Ramos (cell line): ENCODE measurements around the gene RAB11FIP3.
"Not testable (repeated sequence)": the region's sequence is repeated elsewhere in the genome, so short reads cannot be mapped to it uniquely, and the experiment has no call there.

ENCODE experiments used
- in situ Hi-C: fragments of 300-500 bp; cut with MboI; formaldehyde crosslinking; loops from one replicate; pipeline ENCODE4 v1.14.3; 2022; ENCODE audit warnings: low sequenced_read_pairs; ENCODE audit not compliant: unreplicated experiment

The RAB11FIP3 gene

DNA sequence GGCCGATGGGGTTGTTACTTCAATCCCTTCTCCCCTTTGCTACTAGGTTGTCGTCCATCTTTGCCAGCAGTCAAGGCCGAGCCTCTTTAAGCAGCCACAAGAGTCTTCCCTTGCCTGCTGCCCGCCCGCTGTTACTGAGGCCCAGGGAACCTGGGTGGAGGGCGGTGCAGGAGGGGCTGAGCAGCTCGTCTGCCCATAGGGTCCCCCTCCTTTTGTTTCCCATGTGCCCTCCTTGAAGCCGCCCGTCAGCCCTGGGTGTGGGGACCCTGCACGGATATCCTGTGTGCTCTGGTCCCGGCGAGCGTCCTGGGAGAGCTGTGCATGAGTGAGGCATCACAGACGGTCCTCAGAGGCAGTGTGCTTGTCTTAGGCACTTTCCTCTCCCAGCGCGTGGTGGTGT, 64.2 kb downstream of the RAB11FIP3 start:
- in situ Hi-C loops, result no loop called here

- in situ Hi-C loops, result no loop called here
Observed at GRCh38 chr16:490768-491167, 65.3 kb downstream of the RAB11FIP3 start.

DNA sequence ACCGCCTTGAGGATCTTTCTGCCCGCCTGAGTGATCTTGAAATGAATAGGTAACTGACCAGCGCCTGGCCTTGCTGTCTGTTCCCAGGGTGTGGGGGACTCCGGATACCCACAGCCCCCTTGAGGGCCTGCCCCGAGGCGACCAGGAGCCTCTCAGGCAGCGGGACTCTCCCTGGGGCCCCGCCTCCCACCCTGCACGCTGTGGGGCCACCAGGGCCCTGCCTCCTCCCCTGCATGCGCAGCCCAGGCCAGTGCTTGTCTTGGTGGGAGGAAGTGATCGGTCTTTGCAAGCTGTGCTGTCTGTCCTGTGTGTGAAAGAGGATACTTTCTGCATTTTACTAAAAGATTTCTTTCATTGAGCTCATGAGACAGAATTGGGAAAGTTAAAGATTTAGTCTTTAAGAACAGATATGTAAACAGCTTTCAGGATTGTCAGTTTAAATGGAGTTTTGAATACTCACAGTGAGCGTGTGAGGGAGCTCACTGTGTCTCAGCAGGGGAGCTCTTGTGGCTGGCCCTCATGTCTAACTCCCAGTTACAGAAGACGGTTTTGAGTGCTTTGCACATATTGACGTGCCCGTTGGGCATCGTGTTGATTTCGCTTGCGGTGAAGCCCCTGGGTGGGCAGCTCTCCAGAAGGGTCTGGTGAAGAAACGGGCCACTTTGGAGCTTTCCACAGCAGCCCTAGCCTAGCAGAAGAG, 65.9 kb downstream of the RAB11FIP3 start:
- in situ Hi-C loops, result no loop called here

GRCh38 chr16:492211-492875, 66.9 kb downstream of the RAB11FIP3 start:
- in situ Hi-C loops, result no loop called here

GRCh38 chr16:494676-495075, 69.2 kb downstream of the RAB11FIP3 start:
- in situ Hi-C loops, result not testable (repeated sequence)

- in situ Hi-C loops, result no loop called here
Observed at GRCh38 chr16:495127-495748, 69.8 kb downstream of the RAB11FIP3 start.

DNA sequence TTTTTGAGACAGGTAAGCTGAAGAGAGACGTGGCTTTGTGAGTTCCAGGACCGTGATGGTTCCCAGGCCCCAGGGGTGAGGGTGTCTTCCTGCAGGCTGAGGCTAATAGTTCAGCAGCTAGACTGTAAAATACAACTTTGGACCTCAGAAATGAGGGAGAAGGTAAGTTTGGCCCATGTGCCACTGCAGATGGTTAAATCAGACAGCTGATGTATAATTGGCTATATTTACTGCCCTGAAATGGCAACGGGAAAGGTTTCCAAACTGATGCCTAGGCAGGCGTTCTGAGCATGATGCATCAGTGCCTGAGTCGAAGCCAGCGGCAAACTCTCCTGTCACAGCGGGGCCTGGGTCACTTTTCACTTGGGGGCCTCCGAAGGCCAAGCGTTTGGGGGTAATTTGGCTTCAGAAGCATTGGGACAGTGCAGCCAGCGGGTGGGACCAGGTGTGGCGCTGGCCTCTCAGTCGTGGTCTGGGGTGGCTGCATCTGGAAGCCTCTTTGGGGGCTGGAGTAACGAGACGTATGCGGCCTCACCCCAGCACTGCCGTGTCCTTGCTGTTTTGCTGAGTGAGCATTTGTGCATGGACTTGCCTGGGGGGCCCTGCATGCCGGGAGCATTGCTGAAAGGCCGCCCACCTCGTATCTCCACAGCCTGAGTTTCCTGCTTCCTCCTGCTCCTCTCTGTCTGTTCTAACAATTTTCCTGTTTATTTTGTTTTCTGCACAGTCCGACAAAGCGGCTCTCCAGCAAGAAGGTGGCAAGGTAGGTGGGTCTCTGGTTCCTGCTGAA, 70.8 kb downstream of the RAB11FIP3 start:
- in situ Hi-C loops, result no loop called here

DNA sequence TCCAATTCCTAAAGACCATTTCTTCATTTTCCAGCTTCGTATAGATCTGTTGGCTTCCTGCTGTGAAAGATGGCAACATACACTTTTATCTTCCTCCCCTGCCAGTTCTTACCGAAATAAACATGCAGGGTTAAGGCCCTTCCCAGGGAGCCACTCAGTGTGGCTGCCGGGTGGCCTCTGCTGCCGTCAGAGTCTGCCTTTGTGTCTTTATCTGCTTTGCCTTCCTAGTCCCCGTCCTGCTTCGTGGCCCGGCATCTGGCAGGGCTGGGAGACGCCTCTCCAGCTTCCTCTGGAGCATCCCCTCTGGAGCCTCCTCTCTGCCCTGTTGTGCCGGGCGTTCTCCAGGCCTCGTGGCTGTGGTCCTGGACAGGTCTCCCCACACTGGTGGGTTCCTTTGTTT, 71.8 kb downstream of the RAB11FIP3 start:
- in situ Hi-C loops, result no loop called here

- in situ Hi-C loops, result no loop called here
Observed at GRCh38 chr16:499924-500323, 74.5 kb downstream of the RAB11FIP3 start.

- in situ Hi-C loops, result no loop called here
Observed at GRCh38 chr16:500709-501108, 75.3 kb downstream of the RAB11FIP3 start.

DNA sequence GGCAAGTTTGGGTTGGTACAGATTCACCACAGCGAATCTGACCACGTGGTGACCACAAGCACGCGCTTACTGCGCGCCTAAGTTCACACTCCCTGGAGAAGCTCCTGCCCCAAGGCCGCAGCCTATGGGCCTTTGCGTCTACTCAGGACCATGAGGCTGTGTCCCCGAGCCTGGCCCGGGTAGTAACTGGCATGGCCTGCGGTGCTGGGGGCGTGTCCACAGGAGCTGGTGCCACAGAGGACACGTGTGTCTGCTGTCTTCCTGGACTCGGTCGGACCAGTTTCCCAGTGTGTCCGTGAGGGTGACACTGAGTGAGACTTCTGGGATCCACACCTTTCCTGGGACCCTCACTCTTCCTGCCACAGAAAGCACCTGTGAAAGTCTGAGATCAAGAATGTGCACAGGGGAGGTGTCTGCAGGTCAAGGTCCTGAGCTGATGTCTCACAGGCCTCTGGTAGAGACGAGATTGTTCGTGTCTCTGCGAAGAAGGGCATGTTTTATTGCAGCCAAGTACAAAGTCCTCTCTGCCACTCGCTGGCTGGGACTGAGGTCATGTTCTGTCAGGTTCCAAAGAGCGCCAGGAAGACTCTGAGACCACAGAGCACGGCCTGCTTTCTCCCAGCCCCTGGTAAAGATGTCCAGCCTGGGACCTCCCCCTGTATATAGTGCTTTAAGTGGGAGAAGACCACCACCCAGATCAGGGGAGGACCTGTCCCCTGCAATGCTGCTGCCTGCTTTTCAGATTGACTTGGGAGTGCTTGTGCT, 76.9 kb downstream of the RAB11FIP3 start:
- in situ Hi-C loops, result no loop called here

DNA sequence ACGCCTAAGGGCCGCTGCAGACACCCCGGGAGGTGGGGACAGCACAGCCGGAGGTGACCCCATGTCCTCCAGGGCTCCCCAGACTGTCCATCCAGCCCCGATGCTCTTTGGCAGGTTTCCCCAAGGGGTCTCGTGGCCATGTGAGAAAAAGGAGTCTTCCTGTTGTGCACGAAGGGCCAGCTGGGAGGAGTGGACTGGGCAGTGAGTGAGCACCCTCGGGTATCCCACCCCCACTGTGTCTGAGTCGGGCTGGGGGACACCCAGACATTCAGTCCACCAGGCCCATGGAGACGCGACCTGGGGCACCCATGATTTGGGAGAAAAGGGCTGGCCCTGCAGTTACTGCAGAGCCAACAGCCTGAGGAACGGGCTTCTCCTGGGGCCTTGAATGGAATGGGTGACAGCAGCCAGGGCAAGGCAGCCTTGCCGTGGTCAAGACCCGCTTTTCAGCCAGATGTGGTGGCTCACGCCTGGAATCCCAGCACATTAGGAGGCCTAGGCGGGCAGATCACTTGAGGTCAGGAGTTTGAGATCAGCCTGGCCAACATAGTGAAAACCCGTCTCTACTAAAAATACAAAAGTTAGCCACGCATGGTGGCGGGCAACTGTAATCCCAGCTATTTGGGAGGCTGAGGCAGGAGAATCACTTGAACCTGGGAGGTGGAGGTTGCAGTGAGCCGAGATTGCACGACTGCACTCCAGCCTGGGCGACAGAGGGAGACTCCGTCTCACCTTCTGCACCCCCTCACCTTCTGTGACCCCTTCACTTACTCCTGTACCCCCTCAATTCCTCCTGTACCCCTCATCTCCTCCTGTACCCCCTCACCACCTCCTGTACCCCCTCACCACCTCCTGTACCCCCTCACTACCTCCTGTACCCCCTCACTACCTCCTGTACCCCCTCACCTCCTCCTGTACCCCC, 78.0 kb downstream of the RAB11FIP3 start:
- in situ Hi-C loops, result no loop called here

GRCh38 chr16:505479-506245, 80.2 kb downstream of the RAB11FIP3 start:
- in situ Hi-C loops, result no loop called here

DNA sequence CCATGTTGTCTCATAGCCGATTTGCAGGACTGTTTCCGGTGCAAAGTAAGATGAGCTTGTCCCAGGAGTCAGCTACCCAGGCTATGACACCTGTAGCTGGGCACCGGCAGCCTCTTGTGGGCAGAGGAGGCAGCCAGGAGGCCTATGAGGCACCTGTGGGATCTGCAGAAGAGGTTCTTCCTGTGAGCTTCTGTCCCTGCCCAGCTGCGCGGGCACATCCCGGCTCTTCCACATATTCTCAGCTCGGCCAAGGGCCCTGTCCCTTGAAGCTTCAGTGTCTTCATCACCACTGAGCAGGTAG, 80.7 kb downstream of the RAB11FIP3 start:
- in situ Hi-C loops, result no loop called here

GRCh38 chr16:507527-507926, 82.1 kb downstream of the RAB11FIP3 start:
- in situ Hi-C loops, result not testable (repeated sequence)

- in situ Hi-C loops, result no loop called here
Observed at GRCh38 chr16:507996-508395, 82.5 kb downstream of the RAB11FIP3 start.

GRCh38 chr16:508884-509736, 83.7 kb downstream of the RAB11FIP3 start:
- in situ Hi-C loops, result no loop called here
